ENCODE data around the gene MAEL. TPM values are rescaled to one million over a fixed set of nuclear protein-coding genes. Genes with fewer than 3 reads are reported as not detected.

Gene MAEL
- total RNA-seq, 4 donors from 2014 or later, result not detected

- DNase-seq, result no peak
Measured at GRCh38 chr1:167059809-167060107, 70.7 kb downstream of the MAEL start.

GRCh38 chr1:167060141-167061072 is 71.3 kb downstream of the MAEL start:
- no peaks in the 10 kb centered on the region for H3K9me3 ChIP-seq
- peaks cover 0 to 19% (median 0%) of the 10 kb centered on the region in 4 donors for H3K27me3 ChIP-seq
- H3K4me3 ChIP-seq, result no peak overlapping the region
- peaks cover 8 to 9% (median 9%) of the 10 kb centered on the region in 3 donors for H3K4me1 ChIP-seq
- TF ChIP-seq CTCF (IDR thresholded peaks at IDR 0.05) (peak in 1 of 6 experiments; percentile 28), POLR2A (IDR thresholded peaks at IDR 0.05) (no peak)
- no peaks in the 10 kb centered on the region for H3K36me3 ChIP-seq
- no peak overlapping the region for H3K27ac ChIP-seq
- intact Hi-C loops (cut with DNase I), result loop anchor here (10.0 kb wide), 3 partner anchors 154 to 474 kb away; no protein-coding TSS in a partner anchor
- no peak for DNase-seq
- WGBS, 2 donors, result 58 to 74% methylated on average over 9 of the region's 10 CpGs

More at GRCh38 chr1:167059809-167060107, 70.7 kb downstream of the MAEL start:
- Histone ChIP-seq H3K36me3 (no peaks in the 10 kb centered on the region), H3K4me1 (peaks cover 8 to 9% (median 9%) of the 10 kb centered on the region in 3 donors), H3K4me3 (no peak overlapping the region), H3K27me3 (peaks cover 0 to 24% (median 0%) of the 10 kb centered on the region in 4 donors), H3K9me3 (no peaks in the 10 kb centered on the region), H3K27ac (no peak overlapping the region)
- TF ChIP-seq POLR2A (IDR thresholded peaks at IDR 0.05) (no peak), CTCF (IDR thresholded peaks at IDR 0.05) (no peak)
- intact Hi-C loops (cut with DNase I), result loop anchor here (5.0 to 10.0 kb wide), 4 partner anchors 152 to 475 kb away; no protein-coding TSS in a partner anchor
- WGBS, 2 donors, result 30 to 39% methylated on average over 1 of the region's 1 CpG

GRCh38 chr1:167061073-167061464 is 72.0 kb downstream of the MAEL start:
- Histone ChIP-seq H3K9me3 (no peaks in the 10 kb centered on the region), H3K4me1 (peaks cover 8 to 9% (median 9%) of the 10 kb centered on the region in 3 donors), H3K27ac (no peak overlapping the region), H3K36me3 (no peaks in the 10 kb centered on the region), H3K27me3 (peaks cover 0 to 19% (median 0%) of the 10 kb centered on the region in 4 donors), H3K4me3 (no peak overlapping the region)
- intact Hi-C loops (cut with DNase I), result loop anchor here (10.0 kb wide), 3 partner anchors 154 to 474 kb away; no protein-coding TSS in a partner anchor
- DNase-seq, result no peak
- WGBS, 2 donors, result 66 to 80% methylated on average over 3 of the region's 3 CpGs
- TF ChIP-seq CTCF (IDR thresholded peaks at IDR 0.05) (no peak), POLR2A (IDR thresholded peaks at IDR 0.05) (no peak)

- 64 to 81% methylated on average over 5 to 9 of the region's 9 CpGs for WGBS, 2 donors
- no peak for DNase-seq
- Histone ChIP-seq H3K27me3 (peaks cover 0 to 19% (median 0%) of the 10 kb centered on the region in 4 donors), H3K4me3 (no peak overlapping the region), H3K36me3 (no peaks in the 10 kb centered on the region), H3K9me3 (no peaks in the 10 kb centered on the region), H3K4me1 (peaks cover 0 to 8% (median 0%) of the 10 kb centered on the region in 3 donors), H3K27ac (no peak overlapping the region)
- no peak for TF ChIP-seq CTCF (IDR thresholded peaks at IDR 0.05)
- TF ChIP-seq POLR2A (IDR thresholded peaks at IDR 0.05), result no peak
- intact Hi-C loops (cut with DNase I), result loop anchor here (10.0 kb wide), 3 partner anchors 150 to 470 kb away; no protein-coding TSS in a partner anchor
Measured at GRCh38 chr1:167064621-167065020, 75.5 kb downstream of the MAEL start.

GRCh38 chr1:167065471-167065870 is 76.4 kb downstream of the MAEL start:
- H3K4me3 ChIP-seq, result no peak overlapping the region
- H3K4me1 ChIP-seq, result peaks cover 0 to 8% (median 0%) of the 10 kb centered on the region in 3 donors
- no peak overlapping the region for H3K27ac ChIP-seq
- WGBS, 2 donors, result 83 to 84% methylated on average over 5 to 6 of the region's 8 CpGs
- H3K9me3 ChIP-seq, result no peaks in the 10 kb centered on the region
- no peaks in the 10 kb centered on the region for H3K36me3 ChIP-seq
- no peak for DNase-seq
- TF ChIP-seq CTCF (IDR thresholded peaks at IDR 0.05) (no peak), POLR2A (IDR thresholded peaks at IDR 0.05) (no peak)
- intact Hi-C loops (cut with DNase I), result loop anchor here (10.0 kb wide), 3 partner anchors 149 to 469 kb away; no protein-coding TSS in a partner anchor
- H3K27me3 ChIP-seq, result peaks cover 0 to 12% (median 0%) of the 10 kb centered on the region in 4 donors
